ENCODE measurements around the gene ATP2B1.
"Not testable (repeated sequence)": the region's sequence is repeated elsewhere in the genome, so short reads cannot be mapped to it uniquely, and the experiment has no call there.

The ATP2B1 gene

GRCh38 chr12:89708565-89709156 is at the start of gene ATP2B1:
Gene ATP2B1 (minus strand): TSS chr12:89708838. CDS start chr12:89655886, 52,952 bp downstream.
- FAIRE-seq, result no peak
- DNase-seq (ENCODE audit: low spot score), result peak; percentile 78

- FAIRE-seq; DNase-seq (ENCODE audit: low spot score): not testable (repeated sequence)
Measured at GRCh38 chr12:89757987-89758386, 49.3 kb upstream of the ATP2B1 start.

- FAIRE-seq, result peak; percentile 88
- DNase-seq (ENCODE audit: low spot score), result peak; percentile 95
Measured at GRCh38 chr12:89756585-89757398, 48.2 kb upstream of the ATP2B1 start.

DNA sequence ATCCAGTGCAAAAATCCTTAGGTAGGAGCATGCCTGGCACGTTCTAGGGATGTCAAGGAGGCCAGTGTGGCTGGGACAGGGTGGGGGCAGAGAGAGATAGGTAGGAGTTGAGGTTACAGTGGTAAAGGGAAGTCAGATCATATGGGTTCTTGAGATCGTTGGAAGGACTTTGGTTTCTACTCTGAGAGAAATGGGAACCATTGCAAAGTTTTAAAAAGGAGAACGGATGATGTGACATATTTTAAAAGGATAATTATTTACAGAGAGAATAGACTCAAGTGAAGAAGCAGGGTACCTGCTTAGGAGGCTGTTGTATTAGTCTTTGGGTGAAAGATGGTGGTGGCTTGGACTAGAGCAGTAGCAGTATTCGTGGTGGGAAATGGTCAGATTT is 47.6 kb upstream of the ATP2B1 start:
- no peak for DNase-seq (ENCODE audit: low spot score)
- no peak for FAIRE-seq

DNA sequence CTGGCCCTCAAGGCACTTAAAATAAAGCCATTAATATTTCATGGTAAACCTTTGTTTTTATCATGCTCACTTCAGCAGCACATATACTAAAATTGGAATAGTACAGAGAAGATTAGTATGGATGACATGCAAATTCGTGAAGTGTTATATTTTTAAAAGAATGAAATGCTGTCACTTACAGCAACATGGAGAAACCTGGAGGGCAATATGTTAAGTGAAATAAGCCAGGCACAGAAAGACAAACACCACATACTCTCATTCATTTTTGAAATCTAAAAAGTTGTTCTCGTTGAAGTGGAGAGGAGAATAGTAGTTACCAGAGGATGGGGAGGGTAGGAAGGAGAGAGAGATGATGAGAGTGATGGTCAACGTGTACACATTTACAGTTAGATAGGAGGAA is 45.4 kb upstream of the ATP2B1 start:
- FAIRE-seq, result no peak

GRCh38 chr12:89752341-89752740 is 43.7 kb upstream of the ATP2B1 start:
- no peak for FAIRE-seq
- DNase-seq (ENCODE audit: low spot score), result no peak

More for the DNA sequence above, 45.4 kb upstream of the ATP2B1 start:
- no peak for DNase-seq (ENCODE audit: low spot score)

DNA sequence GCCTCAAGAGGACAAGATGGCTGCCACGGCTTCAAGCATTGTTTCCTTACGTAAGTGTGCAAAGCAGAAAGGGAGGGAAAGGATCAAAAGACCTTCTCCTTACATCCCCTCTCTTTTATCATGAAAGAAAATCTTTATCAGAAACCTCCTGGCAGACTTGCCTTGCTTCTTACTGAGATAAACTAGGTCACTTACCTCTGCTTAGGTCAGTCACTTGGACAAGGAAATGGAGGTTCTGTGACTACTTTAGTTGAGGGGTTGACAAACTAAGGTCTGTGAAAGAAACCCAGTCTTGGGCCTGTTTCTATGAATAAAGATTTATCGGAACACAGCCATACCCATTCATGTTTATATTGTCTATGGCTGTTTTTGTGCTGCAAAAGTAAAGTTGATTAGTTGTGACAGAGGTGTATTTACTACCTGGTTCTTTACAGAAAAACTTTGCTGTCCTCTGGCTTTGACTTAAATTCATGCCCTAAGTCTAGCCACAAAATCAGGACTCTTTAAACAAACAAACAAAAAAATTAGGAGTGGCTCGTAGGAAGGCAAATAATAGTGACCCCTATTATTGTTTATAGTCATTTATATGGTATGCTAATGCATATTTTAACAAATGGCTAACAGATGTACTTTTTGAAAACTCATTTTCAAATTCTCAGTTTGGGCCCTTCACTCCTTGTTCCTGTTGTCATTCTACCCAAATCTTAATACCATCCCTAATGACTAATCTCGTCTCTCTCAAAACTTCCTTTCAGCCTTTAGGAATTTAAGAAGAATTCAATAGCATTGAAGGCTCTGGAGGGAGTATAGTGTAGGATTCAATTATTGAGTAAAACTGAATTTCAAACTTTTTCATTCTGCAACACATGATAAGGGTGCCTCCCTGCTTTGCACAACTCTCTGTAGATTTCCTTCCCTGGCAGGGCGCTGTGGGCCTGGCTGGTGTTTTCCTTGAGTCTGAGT is 42.0 kb upstream of the ATP2B1 start:
- DNase-seq (ENCODE audit: low spot score) (no peak), FAIRE-seq (no peak)

GRCh38 chr12:89748791-89749190 is 40.2 kb upstream of the ATP2B1 start:
- DNase-seq (ENCODE audit: low spot score) (no peak), FAIRE-seq (no peak)

DNA sequence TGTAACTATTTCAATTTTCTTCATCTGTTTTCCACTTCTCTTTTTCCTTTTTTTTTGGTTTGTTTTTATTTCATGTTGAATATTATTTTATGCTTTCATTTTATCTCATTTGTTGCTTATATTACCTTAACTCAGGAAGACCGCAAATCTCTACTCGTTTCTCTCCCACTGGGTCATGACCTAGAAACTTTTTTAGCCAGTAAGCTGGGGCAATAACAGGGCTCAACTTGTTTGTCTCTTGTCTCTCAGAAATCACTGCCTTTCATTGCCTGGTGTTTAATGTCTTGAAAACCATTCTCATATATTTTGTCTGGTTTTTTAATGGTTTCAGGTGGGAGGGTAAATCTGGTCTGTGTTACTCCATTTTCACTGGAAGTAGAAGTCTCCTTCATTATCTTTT is 36.6 kb upstream of the ATP2B1 start:
- FAIRE-seq (no peak), DNase-seq (ENCODE audit: low spot score) (no peak)

DNA sequence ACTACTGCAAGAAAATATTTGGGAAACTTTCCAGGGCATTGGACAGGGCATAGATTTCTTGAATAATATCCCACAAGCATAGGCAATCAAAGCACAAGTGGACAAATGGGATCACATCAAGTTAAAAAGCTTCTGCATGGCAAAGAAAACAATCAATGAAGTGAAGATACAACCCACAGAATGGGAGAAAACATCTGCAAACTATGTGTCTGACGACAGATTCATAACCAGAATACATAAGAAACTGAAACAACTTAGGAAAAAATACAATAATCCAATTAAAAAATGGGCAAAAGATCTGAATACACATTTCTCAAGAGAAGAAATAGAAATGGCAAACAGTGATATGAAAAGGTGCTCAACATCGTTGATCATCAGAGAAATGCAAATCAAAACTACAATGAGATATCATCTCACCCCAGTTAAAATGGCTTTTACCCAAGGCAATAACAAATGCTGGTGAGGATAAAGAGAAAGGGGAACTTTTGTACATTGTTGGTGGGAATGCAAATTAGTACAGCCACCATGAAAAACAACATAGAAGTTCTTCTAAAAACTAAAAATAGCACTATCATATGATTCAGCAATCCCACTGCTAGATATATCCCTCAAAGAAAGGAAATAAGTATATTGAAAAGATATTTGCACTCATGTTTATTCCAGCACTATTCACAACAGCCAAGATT is 33.8 kb upstream of the ATP2B1 start:
- FAIRE-seq (no peak), DNase-seq (ENCODE audit: low spot score) (no peak)

- FAIRE-seq (no peak), DNase-seq (ENCODE audit: low spot score) (no peak)
Measured at GRCh38 chr12:89740943-89741342, 32.3 kb upstream of the ATP2B1 start.

- DNase-seq (ENCODE audit: low spot score) (no peak), FAIRE-seq (no peak)
Measured at GRCh38 chr12:89736995-89737394, 28.4 kb upstream of the ATP2B1 start.

DNA sequence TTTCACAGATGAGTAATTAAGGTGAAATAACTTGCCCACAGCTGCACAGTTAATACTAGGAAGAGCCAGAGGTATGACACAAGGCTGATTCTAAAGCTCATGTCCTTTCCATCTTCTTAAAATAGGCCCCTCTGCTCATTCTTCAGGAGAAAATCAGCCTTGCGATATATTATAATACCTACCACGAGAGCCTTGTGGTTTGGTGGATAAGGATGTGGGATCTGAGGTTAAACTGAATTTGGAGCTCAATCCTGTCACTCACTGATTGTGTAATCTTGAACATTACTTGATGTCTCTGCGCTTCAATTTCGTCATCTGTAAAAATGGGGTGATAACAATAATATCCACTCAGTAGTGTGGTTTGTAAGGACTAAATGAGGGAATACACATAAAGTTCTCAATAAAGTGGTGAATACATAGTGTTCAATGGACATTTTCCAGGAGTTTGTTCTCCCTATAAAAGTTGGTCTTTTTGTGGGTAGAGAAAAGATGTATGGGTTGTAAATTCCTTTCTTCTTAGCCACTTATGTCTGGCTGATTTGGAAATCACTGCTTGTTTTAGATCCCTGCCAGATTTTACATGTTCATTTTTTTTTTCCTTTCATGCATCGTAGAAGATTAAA is 25.1 kb upstream of the ATP2B1 start:
- FAIRE-seq, result peak; percentile 99

GRCh38 chr12:89732522-89732921 is 23.9 kb upstream of the ATP2B1 start:
- DNase-seq (ENCODE audit: low spot score), result no peak
- peak; percentile 5 for FAIRE-seq

More for the DNA sequence above, 25.1 kb upstream of the ATP2B1 start:
- peak; percentile 96 for DNase-seq (ENCODE audit: low spot score)

DNA sequence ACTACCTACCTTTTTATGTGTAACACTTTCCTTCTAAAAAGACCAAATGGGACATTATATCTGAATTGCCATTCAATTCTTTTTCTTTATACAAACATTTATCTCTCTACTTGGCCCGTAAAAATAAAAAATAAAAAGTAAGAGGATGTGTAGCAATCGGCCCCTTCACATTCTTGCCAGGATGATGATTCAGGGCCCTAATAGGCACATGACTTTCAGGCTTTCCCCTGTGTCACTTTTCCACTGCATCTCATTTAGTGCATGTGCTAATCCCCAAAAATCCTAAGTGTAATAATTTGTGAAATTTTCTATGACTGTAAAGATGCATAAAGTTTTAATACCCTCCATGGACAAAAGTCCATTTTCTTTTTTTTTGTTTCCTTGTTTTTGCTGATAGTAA is 23.0 kb upstream of the ATP2B1 start:
- peak; percentile 10 for FAIRE-seq
- no peak for DNase-seq (ENCODE audit: low spot score)

DNA sequence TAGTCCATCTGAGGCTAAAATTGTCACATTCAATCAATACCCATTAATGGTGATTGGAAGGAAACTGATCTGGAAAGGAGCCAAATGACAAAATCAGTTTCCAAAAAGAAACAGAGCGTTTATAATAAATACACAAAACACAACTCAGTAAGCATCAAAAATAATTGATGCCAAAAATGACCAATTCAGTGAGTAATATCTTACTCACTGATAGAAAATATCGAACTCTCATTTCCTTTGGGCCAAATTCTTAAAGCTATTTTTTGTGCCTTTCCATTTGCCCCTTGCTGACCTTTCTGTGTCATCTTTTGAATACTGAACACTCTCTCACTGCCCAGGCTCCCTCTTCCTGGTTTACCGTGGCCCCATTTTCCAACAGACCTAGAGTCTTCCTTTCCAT is 22.5 kb upstream of the ATP2B1 start:
- FAIRE-seq (no peak), DNase-seq (ENCODE audit: low spot score) (peak; percentile 19)

GRCh38 chr12:89729946-89730459 is 21.4 kb upstream of the ATP2B1 start:
- DNase-seq (ENCODE audit: low spot score), result no peak
- FAIRE-seq, result no peak

GRCh38 chr12:89723276-89723675 is 14.6 kb upstream of the ATP2B1 start:
- FAIRE-seq (no peak), DNase-seq (ENCODE audit: low spot score) (no peak)

- FAIRE-seq, result no peak
- no peak for DNase-seq (ENCODE audit: low spot score)
Measured at GRCh38 chr12:89721291-89721987, 12.8 kb upstream of the ATP2B1 start.

Data from RCC 7860 (cell line).